Gastroesophageal sphincter (tissue), 4 donors: ENCODE data around the gene OR51Q1. TPM values are rescaled to one million over a fixed set of nuclear protein-coding genes. Genes with fewer than 3 reads are reported as not detected.
A peak's percentile ranks its signal among the peaks of the same experiment; 100 is the strongest.

Source experiments
- ATAC-seq: fragments of 150-250 bp; one replicate; pipeline ENCODE4 v1.9.1; 2016; ENCODE audit warnings: mild to moderate bottlenecking, moderate library complexity
- H3K27ac ChIP-seq, 4 donors: fragments of 200-600 bp; sonication (generic) in 3 of 4; 1 replicate in 3 of 4; 2 replicates in 1 of 4; pipeline ENCODE4 v1.5.1; 2016 to 2019
- H3K27me3 ChIP-seq: fragments of 200-600 bp; sonication (generic); one replicate; pipeline ENCODE4 v1.5.1; 2019
- H3K36me3 ChIP-seq, 2 donors: fragments of 200-600 bp; sonication (generic); one replicate each; pipeline ENCODE4 v1.5.1; 2019; ENCODE audit warnings: control low read depth in 1 of 2
- H3K4me1 ChIP-seq, 3 donors: fragments of 200-600 bp; sonication (generic); 1 replicate in 2 of 3; 2 replicates in 1 of 3; pipeline ENCODE4 v1.5.1; 2016 to 2019; ENCODE audit warnings: control low read depth in 2 of 3
- H3K4me3 ChIP-seq, 2 donors: fragments of 200-600 bp; sonication (generic); one replicate each; pipeline ENCODE4 v1.5.1; 2019; ENCODE audit warnings: mild to moderate bottlenecking in 1 of 2, moderate library complexity in 1 of 2
- H3K9me3 ChIP-seq, 3 donors: fragments of 200-600 bp; sonication (generic); one replicate each; pipeline ENCODE4 v1.5.1; 2017 to 2019; ENCODE audit warnings: control low read depth in 2 of 3
- CTCF ChIP-seq, 4 experiments: fragments of 200-600 bp in 2 of 4; fragments of 450-650 bp in 2 of 4; sonication (generic) in 1 of 4; IDR thresholded peaks; one replicate each; pipeline ENCODE4 v1.5.1; 2017 to 2019; ENCODE audit warnings: antibody characterized with exemption in 4 of 4, mild to moderate bottlenecking in 2 of 4, moderate library complexity in 2 of 4
- EP300 ChIP-seq: sonication (generic); formaldehyde crosslinking; IDR thresholded peaks from one replicate; pipeline ENCODE4 v1.6.1; 2017; ENCODE audit warnings: antibody characterized with exemption, mild to moderate bottlenecking
- POLR2A ChIP-seq, 2 donors: fragments of 450-650 bp; IDR thresholded peaks; one replicate each; pipeline ENCODE4 v1.6.1; 2017; ENCODE audit warnings: antibody characterized with exemption in 2 of 2, mild to moderate bottlenecking in 2 of 2, moderate library complexity in 1 of 2
- POLR2AphosphoS5 ChIP-seq: sonication (generic); formaldehyde crosslinking; IDR thresholded peaks from one replicate; pipeline ENCODE4 v1.6.1; 2017; ENCODE audit warnings: antibody characterized with exemption
- WGBS, 2 donors: methylation state at CpG; one replicate each; pipeline ENCODE4 v1.1.5; 2018; ENCODE audit warnings: low coverage in 1 of 2; 5-methylcytosine and 5-hydroxymethylcytosine counted together
- total RNA-seq, 4 donors: library from RNA; depleted of rRNA; stranded (reverse); fragments of >200 nt; gene quantifications; one replicate each; pipeline ENCODE4 v1.1.0, GENCODE V29; 2016

OR51Q1 gene, protein sequence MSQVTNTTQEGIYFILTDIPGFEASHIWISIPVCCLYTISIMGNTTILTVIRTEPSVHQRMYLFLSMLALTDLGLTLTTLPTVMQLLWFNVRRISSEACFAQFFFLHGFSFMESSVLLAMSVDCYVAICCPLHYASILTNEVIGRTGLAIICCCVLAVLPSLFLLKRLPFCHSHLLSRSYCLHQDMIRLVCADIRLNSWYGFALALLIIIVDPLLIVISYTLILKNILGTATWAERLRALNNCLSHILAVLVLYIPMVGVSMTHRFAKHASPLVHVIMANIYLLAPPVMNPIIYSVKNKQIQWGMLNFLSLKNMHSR
- total RNA-seq: not detected

DNA sequence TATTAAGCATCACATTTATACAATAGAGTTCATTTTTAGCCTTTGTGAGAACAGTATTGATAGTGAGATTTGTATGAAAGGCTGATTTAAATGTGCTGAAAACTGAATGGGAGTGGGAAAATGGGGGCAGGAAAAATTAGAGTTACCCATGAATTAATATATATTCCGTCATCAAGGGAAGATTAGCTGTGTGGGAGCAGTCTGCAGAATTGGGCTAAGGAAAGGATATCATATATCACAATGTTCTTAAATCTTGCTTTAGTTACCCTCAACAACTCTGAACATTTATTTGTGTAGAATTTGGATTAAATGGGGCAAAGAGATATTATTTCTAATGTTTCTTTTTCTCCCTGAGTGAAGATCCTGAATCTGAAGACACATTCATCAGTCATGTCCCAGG lies at the start of gene OR51Q1:
Gene OR51Q1, plus strand, starts transcription at position 301 of the 400 bp plus-strand sequence. Its CDS starts 90 bp downstream, at position 391.
- no peak within 1 kb of the TSS for H3K4me3 ChIP-seq
- H3K27me3 ChIP-seq: no peaks in the 10 kb centered on the region
- H3K27ac ChIP-seq: no peak within 1 kb of the TSS
- H3K4me1 ChIP-seq: no peaks in the 10 kb centered on the region
- no peaks in the 10 kb centered on the region for H3K9me3 ChIP-seq
- no peaks in the 10 kb centered on the region for H3K36me3 ChIP-seq
- 74 to 90% methylated on average over 1 of the region's 1 CpG for WGBS, 2 donors
- TF ChIP-seq POLR2AphosphoS5: no peak
- TF ChIP-seq CTCF (IDR thresholded peaks at IDR 0.05): no peak
- TF ChIP-seq EP300: no peak
- TF ChIP-seq POLR2A (IDR thresholded peaks at IDR 0.05): no peak
- no peak for ATAC-seq

DNA sequence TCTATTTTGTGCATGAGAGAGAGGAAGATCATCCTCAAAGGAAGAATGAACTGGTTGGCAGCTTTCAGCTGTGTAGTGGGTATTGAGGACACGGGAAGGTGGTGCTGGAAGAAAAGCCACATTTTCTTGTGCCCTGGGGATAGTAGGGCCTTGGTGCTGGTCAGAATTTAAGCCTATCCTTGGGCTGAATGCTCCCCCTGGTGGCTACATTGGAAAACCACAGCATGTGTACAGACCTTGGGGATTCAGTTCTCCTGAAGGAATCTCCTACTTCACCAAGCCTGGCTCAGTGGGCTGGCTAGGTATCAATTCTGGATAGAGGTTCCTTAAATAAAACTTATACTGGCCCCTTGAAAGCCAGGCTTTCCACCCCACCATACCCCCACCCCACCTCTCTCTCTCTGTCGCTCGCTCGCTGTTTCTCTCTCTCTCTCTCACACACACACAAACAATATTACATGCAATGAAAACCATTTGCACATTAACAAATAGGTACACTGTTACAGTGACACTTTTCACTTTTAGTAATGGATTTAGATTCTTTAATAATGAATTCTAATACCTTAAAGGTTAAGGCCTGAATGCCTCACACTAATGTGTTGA lies 41.1 kb upstream of the OR51Q1 start:
- TF ChIP-seq EP300 (no peak), CTCF (IDR thresholded peaks at IDR 0.05) (peak in 3 of 4 experiments; percentile 42 to 58 (median 44)), POLR2AphosphoS5 (no peak)
- peaks cover 0 to 7% (median 0%) of the 10 kb centered on the region in 3 donors for H3K9me3 ChIP-seq
- no peaks in the 10 kb centered on the region for H3K36me3 ChIP-seq
- no peaks in the 10 kb centered on the region for H3K4me1 ChIP-seq
- WGBS, 2 donors: 57 to 73% methylated on average over 3 to 4 of the region's 4 CpGs
- no peak overlapping the region for H3K27ac ChIP-seq
- H3K4me3 ChIP-seq: no peak overlapping the region
- no peak for ATAC-seq
- no peaks in the 10 kb centered on the region for H3K27me3 ChIP-seq

- TF ChIP-seq EP300 (no peak), POLR2A (IDR thresholded peaks at IDR 0.05) (no peak), CTCF (IDR thresholded peaks at IDR 0.05) (no peak), POLR2AphosphoS5 (no peak)
- Histone ChIP-seq H3K4me3 (no peak within 1 kb of the TSS), H3K27me3 (no peaks in the 10 kb centered on the region), H3K9me3 (no peaks in the 10 kb centered on the region), H3K36me3 (no peaks in the 10 kb centered on the region), H3K4me1 (no peaks in the 10 kb centered on the region), H3K27ac (no peak within 1 kb of the TSS)
- ATAC-seq: no peak
- WGBS, 2 donors: 33% methylated on average over 1 of the region's 1 CpG; no CpG with 5 or more reads in 1 of the 2 donors
These were observed 38.3 kb upstream of the OR51Q1 start, which contains the start of gene OR51M1 for GRCh38 chr11:5383576-5383975. TSS of gene OR51M1 (plus strand) at chr11:5383812. CDS start at chr11:5389399, 5,587 bp downstream.

DNA sequence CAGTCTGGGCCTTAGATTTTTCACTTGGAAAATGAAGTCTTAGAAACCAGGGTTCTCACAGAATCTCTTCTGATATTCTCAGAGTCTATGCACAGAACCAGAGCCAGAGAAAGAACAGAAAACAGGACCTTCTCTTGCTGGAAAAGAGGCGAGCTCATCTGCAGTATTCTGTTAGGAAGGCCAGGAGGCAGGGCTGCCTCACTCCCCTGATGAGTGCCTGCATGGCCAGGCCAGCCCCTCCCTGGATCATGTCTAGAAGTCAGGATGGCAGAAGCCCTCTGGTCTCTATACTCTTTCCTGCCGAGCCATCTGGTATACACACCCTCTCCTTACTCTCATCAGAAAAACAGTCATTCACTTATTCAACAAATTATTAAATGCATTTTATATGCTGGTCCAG lies 37.6 kb upstream of the OR51Q1 start:
- Histone ChIP-seq H3K4me3 (no peak overlapping the region), H3K27ac (no peak overlapping the region), H3K36me3 (no peaks in the 10 kb centered on the region), H3K4me1 (no peaks in the 10 kb centered on the region), H3K27me3 (no peaks in the 10 kb centered on the region), H3K9me3 (no peaks in the 10 kb centered on the region)
- WGBS, 2 donors: 40 to 55% methylated on average over 1 to 2 of the region's 2 CpGs
- ATAC-seq: no peak
- TF ChIP-seq CTCF (IDR thresholded peaks at IDR 0.05) (no peak), EP300 (no peak), POLR2A (IDR thresholded peaks at IDR 0.05) (no peak), POLR2AphosphoS5 (no peak)

DNA sequence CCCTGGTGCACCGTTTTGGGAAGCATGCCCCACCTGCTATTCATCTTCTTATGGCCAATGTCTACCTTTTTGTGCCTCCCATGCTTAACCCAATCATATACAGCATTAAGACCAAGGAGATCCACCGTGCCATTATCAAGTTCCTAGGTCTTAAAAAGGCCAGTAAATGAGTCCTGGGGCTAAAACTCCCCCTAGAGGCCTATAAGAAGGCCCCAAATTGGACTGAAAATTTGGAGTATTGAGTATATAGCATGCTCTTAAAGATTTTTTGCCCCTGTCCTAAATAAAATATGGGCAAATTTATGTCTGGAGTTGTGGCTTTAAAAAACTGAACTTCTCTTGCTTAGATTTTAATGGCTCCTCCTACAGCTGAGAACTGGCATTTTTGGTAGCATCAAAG lies 31.7 kb upstream of the OR51Q1 start:
- no peak overlapping the region for H3K4me3 ChIP-seq
- no peak for ATAC-seq

More for the DNA sequence above, 31.7 kb upstream of the OR51Q1 start:
- Histone ChIP-seq H3K27ac (no peak overlapping the region), H3K36me3 (no peaks in the 10 kb centered on the region), H3K27me3 (no peaks in the 10 kb centered on the region), H3K4me1 (no peaks in the 10 kb centered on the region), H3K9me3 (no peaks in the 10 kb centered on the region)
- TF ChIP-seq CTCF (IDR thresholded peaks at IDR 0.05) (no peak), POLR2AphosphoS5 (no peak), EP300 (no peak), POLR2A (IDR thresholded peaks at IDR 0.05) (no peak)
- 73 to 80% methylated on average over 1 to 2 of the region's 2 CpGs for WGBS, 2 donors
